GM23248 (cell line): ENCODE results near the gene MTUS2. TPM values are rescaled to one million over a fixed set of nuclear protein-coding genes. Genes with fewer than 3 reads are reported as not detected.

ENCODE experiments used
- DNase-seq: peaks from one replicate; pipeline ENCODE4 v3.0.0-alpha.2; 2015
- H2AFZ ChIP-seq: fragments of 200-600 bp; sonication (generic); 2 replicates; pipeline ENCODE4 v1.6.1; 2016; ENCODE audit warnings: antibody characterized with exemption
- H3F3A ChIP-seq: fragments of 200-600 bp; sonication (generic); 2 replicates; pipeline ENCODE4 v1.6.1; 2016; ENCODE audit warnings: mild to moderate bottlenecking, antibody characterized with exemption, mixed run types; ENCODE audit not compliant: insufficient read depth
- H3K27ac ChIP-seq: fragments of 200-600 bp; sonication (generic); 2 replicates; pipeline ENCODE4 v1.5.1; 2016; ENCODE audit warnings: mild to moderate bottlenecking
- H3K27me3 ChIP-seq: fragments of 200-600 bp; sonication (generic); replicated peaks from 2 replicates; pipeline ENCODE4 v1.6.1; 2016; ENCODE audit warnings: mild to moderate bottlenecking; ENCODE audit not compliant: insufficient read depth
- H3K36me3 ChIP-seq: fragments of 200-600 bp; sonication (generic); 2 replicates; pipeline ENCODE4 v1.6.1; 2016; ENCODE audit warnings: low read depth, mild to moderate bottlenecking
- H3K4me1 ChIP-seq: fragments of 200-600 bp; sonication (generic); 2 replicates; pipeline ENCODE4 v1.6.1; 2016; ENCODE audit warnings: mild to moderate bottlenecking; ENCODE audit not compliant: insufficient read depth
- H3K4me2 ChIP-seq: fragments of 200-600 bp; sonication (generic); one replicate; pipeline ENCODE4 v1.6.1; 2016; ENCODE audit warnings: mild to moderate bottlenecking; ENCODE audit not compliant: unreplicated experiment
- H3K4me3 ChIP-seq: fragments of 200-600 bp; sonication (generic); 2 replicates; pipeline ENCODE4 v1.5.1; 2016; ENCODE audit warnings: mild to moderate bottlenecking
- H3K79me2 ChIP-seq: fragments of 200-600 bp; sonication (generic); 2 replicates; pipeline ENCODE4 v1.6.1; 2016; ENCODE audit warnings: mild to moderate bottlenecking; ENCODE audit not compliant: insufficient read depth
- H3K9ac ChIP-seq: fragments of 200-600 bp; sonication (generic); 2 replicates; pipeline ENCODE4 v1.6.1; 2016; ENCODE audit warnings: mild to moderate bottlenecking
- H3K9me2 ChIP-seq: fragments of 200-600 bp; sonication (generic); 2 replicates; pipeline ENCODE4 v1.6.1; 2016; ENCODE audit warnings: mixed run types, mild to moderate bottlenecking, moderate library complexity; ENCODE audit not compliant: insufficient read depth
- H3K9me3 ChIP-seq: fragments of 200-600 bp; sonication (generic); one replicate; pipeline ENCODE4 v1.6.1; 2017; ENCODE audit warnings: low read depth
- H4K20me1 ChIP-seq: fragments of 200-600 bp; sonication (generic); 2 replicates; pipeline ENCODE4 v1.6.0; 2016; ENCODE audit not compliant: insufficient read depth
- EZH2 ChIP-seq: fragments of 200-600 bp; sonication (generic); IDR thresholded peaks from 2 replicates; pipeline ENCODE4 v1.6.1; 2018; ENCODE audit warnings: antibody characterized with exemption, mild to moderate bottlenecking; ENCODE audit not compliant: insufficient read depth, poor library complexity, severe bottlenecking
- EZH2phosphoT487 ChIP-seq: fragments of 200-600 bp; sonication (generic); IDR thresholded peaks from 2 replicates; pipeline ENCODE4 v1.6.1; 2018; ENCODE audit warnings: antibody characterized with exemption, moderate library complexity, mild to moderate bottlenecking, low read depth; ENCODE audit not compliant: insufficient read depth
- WGBS, 2 experiments: methylation state at CpG; one replicate each; pipeline ENCODE4 v1.1.6; 2015 to 2017; ENCODE audit warnings: low lambda C conversion rate in 2 of 2, low coverage in 1 of 2; ENCODE audit errors: missing lambda C conversion rate in 2 of 2; 5-methylcytosine and 5-hydroxymethylcytosine counted together
- in situ Hi-C: fragments of 300-500 bp; cut with MboI; formaldehyde crosslinking; loops from 2 replicates; pipeline ENCODE4 v1.15.0; 2020
- polyA plus RNA-seq: library from polyadenylated mRNA; unstranded; fragments of >200 nt; fragmentation: Nextera tagmentation; extraction: Ambion mirVana; gene quantifications from 2 replicates; pipeline ENCODE4 v1.2.1, GENCODE V29; 2016
- total RNA-seq: library from RNA; depleted of rRNA; stranded (reverse); fragments of >200 nt; shearing (Covaris generic); gene quantifications from 2 replicates; pipeline ENCODE4 v1.2.3, GENCODE V29; 2014; rRNA removed

MTUS2 gene
- total RNA-seq (0.13 and 0.43 TPM in 2 replicates), polyA plus RNA-seq (0.62 and 0.74 TPM in 2 replicates)

DNA sequence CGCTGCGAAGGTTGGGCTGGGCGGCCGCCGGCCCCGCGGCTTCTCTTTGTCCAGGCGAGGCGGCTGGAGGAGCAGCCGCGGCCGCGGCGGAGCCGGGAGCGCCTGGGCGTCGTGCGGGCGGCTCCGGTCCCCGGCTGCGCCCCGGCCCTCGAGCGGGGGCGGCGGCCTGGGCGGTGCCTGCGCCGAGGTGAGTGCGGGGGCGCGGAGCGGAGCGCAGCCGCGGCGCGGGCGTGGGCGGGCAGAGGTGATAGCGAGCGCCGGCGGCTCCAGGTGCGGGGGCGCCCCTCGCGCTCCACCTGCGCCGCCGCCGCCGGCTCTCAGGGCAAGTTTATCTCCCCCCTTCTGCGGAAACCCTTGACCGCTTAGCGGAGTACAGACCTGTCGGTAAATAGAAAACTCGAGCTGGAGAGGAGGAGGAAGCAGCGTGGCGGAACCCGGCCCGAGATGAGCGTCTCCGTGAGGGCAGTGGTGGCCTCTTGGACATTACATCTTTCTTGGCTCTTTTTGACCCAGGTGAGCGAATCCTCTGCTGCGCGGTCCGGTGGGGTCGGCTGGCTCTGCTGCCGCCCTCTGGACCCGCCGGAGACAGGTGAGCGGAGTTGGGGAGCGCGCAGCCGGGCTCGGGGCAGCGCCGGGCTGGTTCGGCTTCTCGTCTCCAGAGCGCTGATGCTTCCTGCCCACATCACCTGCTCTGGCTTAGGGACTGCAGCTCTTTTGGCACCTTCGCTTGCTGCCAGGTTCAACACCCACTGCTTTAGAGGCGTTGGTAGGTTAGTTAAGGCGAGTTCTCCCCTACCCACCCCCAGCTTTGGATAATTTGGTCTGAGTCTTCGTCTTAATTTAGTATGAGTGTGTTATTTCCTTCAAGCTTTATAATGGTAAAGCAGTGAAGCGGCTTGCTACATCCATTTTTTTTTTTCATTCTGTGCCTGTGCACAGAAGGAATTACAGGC is at the start of gene MTUS2:
Gene MTUS2 (plus strand): TSS at position 241 of the 953 bp plus-strand sequence.
- Histone ChIP-seq H2AFZ (0 out of 2 replicates have a peak within 1 kb of the TSS, but pooled peaks have one; percentile 24), H3K27ac (no peak within 1 kb of the TSS), H3F3A (peaks cover 11% of the 10 kb centered on the region; the same call in 1 of the 2 replicates), H3K27me3 (peaks cover 30% of the 10 kb centered on the region), H3K9me2 (no peaks in the 10 kb centered on the region), H3K4me2 (peak within 1 kb of the TSS; percentile 71), H4K20me1 (no peaks in the 10 kb centered on the region), H3K9ac (no peak within 1 kb of the TSS), H3K36me3 (no peaks in the 10 kb centered on the region), H3K9me3 (no peaks in the 10 kb centered on the region), H3K79me2 (no peaks in the 10 kb centered on the region), H3K4me3 (peak within 1 kb of the TSS; percentile 59), H3K4me1 (no peaks in the 10 kb centered on the region)
- WGBS, 2 experiments = 3 to 5% methylated on average over 58 to 63 of the region's 89 CpGs
- DNase-seq = peak; percentile 15
- in situ Hi-C loops = no loop called here
- peak; percentile 73 for TF ChIP-seq EZH2
- no peak for TF ChIP-seq EZH2phosphoT487

DNA sequence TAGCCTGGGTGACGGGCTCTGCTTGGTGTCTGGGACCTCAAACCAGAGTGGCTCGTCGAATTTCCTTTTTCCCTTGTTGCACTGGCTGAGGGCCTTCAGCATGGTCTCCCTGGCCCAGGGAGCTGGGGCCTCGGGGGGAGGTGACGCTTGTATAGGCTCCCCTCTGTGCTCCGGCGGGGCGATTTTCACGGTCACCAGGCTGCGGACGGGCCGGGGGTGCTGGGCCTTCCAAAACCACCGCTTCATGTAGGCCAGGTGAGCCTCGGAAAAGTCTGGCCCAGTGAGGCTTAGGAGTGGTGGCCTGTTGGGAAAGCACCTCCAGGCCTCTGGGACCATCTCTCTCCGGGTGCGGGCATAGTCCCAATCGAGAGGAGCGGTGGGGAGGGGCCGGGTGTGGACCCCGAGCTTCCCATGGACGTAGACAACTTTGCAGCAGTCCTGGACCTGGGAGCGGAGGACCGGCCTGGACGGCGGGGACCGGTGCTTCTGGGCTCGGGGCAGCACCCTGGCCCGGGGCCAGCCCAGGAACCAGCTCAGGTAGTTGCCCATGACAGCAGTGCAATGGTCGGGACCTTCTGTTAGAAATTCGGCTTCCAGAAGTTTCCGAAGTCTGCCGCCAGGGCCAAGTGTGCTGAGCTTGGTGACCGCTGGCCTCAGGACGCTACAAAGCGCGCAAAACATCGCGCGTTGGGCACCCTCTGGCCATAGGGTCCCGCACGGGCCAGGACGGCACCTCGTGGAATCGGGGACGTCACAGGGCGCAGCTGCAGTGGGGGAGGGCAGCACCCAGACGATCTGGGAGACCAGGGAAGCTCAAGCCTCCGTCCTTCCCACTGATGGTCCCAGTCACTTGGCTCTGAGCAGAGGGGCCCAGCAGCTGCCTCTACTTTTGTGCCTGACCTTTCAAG is 41.6 kb upstream of the MTUS2 start:
- H3K9me3 ChIP-seq = no peaks in the 10 kb centered on the region
- no peak overlapping the region for H3K27ac ChIP-seq
- no peak overlapping the region for H2AFZ ChIP-seq
- H3K9me2 ChIP-seq = no peaks in the 10 kb centered on the region
- 0 out of 2 replicates have a peak, but pooled peaks cover 5% of the 10 kb centered on the region for H3K27me3 ChIP-seq
- H3K4me2 ChIP-seq = no peak overlapping the region
- no peaks in the 10 kb centered on the region for H3K79me2 ChIP-seq
- no peaks in the 10 kb centered on the region for H3F3A ChIP-seq
- TF ChIP-seq EZH2phosphoT487 = no peak
- no peak for TF ChIP-seq EZH2
- H3K4me3 ChIP-seq = no peak overlapping the region
- no peak for DNase-seq
- no peaks in the 10 kb centered on the region for H3K4me1 ChIP-seq
- 69 to 70% methylated on average over 28 to 48 of the region's 48 CpGs for WGBS, 2 experiments
- H4K20me1 ChIP-seq = no peaks in the 10 kb centered on the region
- no peaks in the 10 kb centered on the region for H3K36me3 ChIP-seq
- H3K9ac ChIP-seq = no peak overlapping the region
- in situ Hi-C loops = no loop called here

- no peaks in the 10 kb centered on the region for H3K79me2 ChIP-seq
- H3K9ac ChIP-seq = no peak overlapping the region
- peaks cover 8% of the 10 kb centered on the region; the same call in 1 of the 2 replicates for H3F3A ChIP-seq
- no peaks in the 10 kb centered on the region for H3K9me3 ChIP-seq
- no peaks in the 10 kb centered on the region for H3K36me3 ChIP-seq
- H3K27ac ChIP-seq = no peak overlapping the region
- no peaks in the 10 kb centered on the region for H3K9me2 ChIP-seq
- WGBS, 2 experiments = 2 to 3% methylated on average over 2 of the region's 2 CpGs
- H3K4me2 ChIP-seq = no peak overlapping the region
- peaks cover 8% of the 10 kb centered on the region for H3K4me1 ChIP-seq
- no peaks in the 10 kb centered on the region for H4K20me1 ChIP-seq
- H3K27me3 ChIP-seq = peaks cover 14% of the 10 kb centered on the region
- TF ChIP-seq EZH2 (no peak), EZH2phosphoT487 (no peak)
- in situ Hi-C loops = loop anchor here (10.0 kb wide), 1 partner anchor 468 kb away; no protein-coding TSS in a partner anchor
- DNase-seq = peak; percentile 94
- H2AFZ ChIP-seq = peak overlapping the region; percentile 56
- H3K4me3 ChIP-seq = no peak overlapping the region
Observed at GRCh38 chr13:28792992-28793391, 27.1 kb upstream of the MTUS2 start.

- Histone ChIP-seq H3K9ac (no peak overlapping the region), H3K79me2 (no peaks in the 10 kb centered on the region), H3K9me3 (no peaks in the 10 kb centered on the region), H3K4me2 (no peak overlapping the region), H2AFZ (no peak overlapping the region), H3F3A (peaks cover 8% of the 10 kb centered on the region; the same call in 1 of the 2 replicates), H4K20me1 (no peaks in the 10 kb centered on the region), H3K27ac (no peak overlapping the region), H3K4me1 (peaks cover 8% of the 10 kb centered on the region), H3K36me3 (no peaks in the 10 kb centered on the region), H3K4me3 (no peak overlapping the region), H3K9me2 (no peaks in the 10 kb centered on the region), H3K27me3 (peaks cover 1% of the 10 kb centered on the region; the same call in 1 of the 2 replicates)
- no peak for DNase-seq
- in situ Hi-C loops = loop anchor here (10.0 kb wide), 1 partner anchor 470 kb away; no protein-coding TSS in a partner anchor
- TF ChIP-seq EZH2 = no peak
- no peak for TF ChIP-seq EZH2phosphoT487
- 72 to 75% methylated on average over 6 of the region's 6 CpGs for WGBS, 2 experiments
Observed at GRCh38 chr13:28794396-28794795, 25.7 kb upstream of the MTUS2 start.
